SIG-M5 treated with dmso at 0.1 percent for 504 hours (cell line): ENCODE data around the gene MCC.
A peak's percentile ranks its signal among the peaks of the same experiment; 100 is the strongest.

Experiments used
- DNase-seq: peaks from one replicate; lab custom pipeline; 2025; ENCODE audit not compliant: unreplicated experiment; lab: John Stamatoyannopoulos, UW

Gene MCC

DNA sequence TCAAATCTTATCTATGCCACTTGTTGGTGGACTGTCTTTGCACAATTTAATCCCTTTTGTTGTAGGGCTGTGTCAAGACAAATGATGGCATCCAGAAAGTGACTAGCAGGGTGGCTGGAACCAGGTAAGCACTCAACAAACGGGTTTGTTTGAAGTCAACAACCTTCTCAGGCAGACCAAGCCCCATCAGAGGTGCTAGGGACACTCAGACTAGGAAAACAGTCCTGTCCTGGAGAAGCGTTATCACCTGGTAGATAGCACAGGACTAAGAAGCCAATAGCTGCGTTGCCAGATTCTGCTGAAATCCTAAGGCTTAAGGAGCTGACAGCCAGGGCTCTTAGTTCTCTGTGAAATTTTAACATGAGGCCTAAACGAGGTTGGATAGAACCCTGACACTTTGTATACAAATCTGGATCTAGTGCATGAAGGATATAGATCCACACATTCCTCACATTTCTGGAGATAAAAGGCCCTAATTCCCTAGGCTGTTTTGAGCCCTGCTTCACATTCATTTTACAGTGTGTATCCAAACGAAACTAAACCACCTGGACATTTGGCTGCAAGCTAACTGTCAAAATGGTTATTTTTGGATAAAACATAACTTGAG is 331.9 kb downstream of the MCC start:
- DNase-seq = no peak

DNA sequence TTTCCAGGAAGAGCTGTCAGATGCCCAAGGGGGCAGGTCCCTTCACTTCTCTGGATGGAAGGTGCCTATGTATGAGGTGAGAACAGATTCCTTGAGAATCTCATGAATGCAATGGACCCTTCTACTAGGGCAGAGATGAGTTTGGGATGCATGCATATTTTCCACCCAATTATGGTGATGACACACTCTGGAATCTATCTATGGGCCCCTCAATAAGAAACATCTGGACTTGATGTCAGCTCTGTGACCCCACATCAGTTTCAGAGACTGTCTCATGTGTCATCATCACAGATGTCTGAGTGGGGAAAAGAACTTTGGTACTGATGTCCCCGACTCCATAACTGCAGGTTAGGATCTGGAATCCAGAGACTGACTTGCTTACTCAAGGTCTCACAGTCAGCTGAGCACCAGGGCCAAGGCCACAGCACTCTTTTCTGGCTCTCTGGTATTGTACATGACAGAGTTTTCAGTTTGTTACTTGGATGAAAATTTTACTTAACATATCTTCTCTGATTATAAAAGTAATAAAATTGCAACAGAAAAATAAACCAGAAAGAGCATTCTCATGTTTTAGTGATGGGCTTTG is 334.6 kb downstream of the MCC start:
- no peak for DNase-seq

DNA sequence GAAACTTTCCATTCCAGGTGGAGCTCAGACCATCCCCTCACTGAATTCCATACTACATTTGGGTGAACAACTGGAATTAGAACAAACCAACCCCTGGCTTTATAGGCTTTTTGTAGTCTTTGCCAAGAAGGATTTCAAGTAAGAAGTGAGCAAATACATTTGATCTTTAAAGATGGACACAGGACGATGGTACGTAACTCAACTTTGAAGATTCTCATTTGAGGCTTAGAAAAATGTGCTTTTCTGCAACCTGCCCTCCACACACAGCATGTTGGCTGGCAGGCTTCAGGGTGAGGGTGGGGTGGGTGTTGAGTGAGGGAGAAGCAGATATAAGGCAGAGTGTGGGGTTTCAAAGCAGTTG is 335.9 kb downstream of the MCC start:
- DNase-seq = no peak

DNA sequence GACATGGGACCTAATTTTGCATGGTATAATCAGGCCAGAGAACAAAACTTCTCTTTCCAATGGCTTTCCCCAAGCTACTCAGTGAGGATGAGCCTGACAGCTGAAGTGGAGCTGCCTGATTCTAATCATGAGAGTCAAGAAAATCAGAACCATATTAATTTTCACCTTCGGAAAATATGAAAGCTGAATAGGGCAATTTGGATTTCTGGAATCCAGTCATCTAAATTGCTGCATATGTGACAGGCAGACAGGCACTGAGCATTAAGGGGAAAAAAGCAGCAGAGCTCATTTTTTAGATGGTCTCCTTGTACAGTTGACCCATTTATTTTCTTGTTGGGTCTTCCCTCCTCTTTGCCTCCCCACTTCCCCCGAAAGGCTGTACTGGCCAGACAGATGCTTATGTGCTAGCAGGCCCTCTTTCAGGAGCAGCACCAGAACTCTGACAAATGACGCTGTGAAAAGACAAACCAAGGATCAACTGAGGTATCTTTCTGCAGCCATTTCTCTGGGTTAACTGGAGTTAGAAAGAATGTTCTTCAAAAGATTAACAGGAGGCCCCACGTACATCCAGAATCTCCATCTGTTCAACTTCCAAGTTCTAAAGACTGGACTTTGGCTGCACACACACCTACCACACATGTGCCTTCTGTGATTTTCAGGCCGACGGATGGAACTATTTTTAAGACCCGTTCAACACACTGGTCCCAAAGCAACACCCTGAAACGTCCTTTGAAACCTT is 336.4 kb downstream of the MCC start:
- no peak for DNase-seq

DNA sequence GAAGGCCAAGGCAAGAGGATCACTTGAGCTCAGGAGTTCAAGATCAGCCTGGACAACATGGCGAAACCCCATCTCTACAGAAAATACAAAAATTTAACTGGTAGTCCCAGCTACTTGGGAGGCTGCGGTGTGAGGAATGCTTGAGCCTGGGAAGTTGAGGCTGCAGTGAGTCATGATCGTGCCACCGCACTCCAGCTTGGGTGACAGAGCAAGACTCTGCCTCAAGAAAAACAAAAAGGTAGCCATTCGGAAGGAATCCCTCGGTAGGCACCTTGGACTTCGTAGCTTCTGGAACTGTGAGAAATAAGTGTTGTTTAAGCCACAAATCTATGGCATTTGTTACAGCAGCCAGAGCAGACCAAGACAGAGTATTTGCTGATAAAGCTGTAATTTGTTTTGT is 337.4 kb downstream of the MCC start:
- no peak for DNase-seq

DNA sequence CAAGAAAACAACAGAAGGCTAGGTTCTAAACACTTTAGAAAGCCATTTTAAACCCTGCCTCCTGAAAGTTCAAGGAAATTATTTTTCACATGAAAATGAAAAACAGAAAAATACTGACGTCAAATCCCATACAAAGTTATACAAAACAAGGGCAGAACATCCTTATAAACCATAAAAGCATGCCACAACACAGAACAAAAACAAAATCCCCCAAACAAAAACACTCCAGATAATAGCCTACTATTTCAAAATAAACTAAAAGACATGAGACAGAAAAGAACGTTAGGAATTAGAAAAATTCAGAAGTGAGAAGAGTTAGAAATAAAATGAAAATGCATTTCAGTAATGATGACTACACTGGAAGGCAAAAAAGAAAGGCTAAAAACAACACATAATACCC is 338.0 kb downstream of the MCC start:
- no peak for DNase-seq

DNA sequence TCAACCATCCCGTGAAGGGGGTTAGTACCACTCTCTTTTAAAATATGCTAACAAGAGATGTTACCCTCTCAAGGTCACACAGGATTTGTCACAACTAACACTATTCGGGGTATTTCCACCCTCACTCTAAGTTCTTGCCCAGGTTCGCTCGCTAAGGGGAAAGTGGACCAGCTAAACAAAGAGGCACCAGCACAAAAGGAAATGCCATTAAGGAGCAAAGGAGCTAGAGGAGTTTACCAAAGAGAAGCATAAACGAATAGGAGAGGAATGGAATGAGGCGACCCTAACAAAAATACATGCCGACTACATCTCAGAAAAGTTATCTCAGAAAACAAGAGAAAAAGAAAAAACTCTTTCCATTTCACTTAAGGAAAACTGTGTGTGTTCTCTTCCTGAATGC is 340.7 kb downstream of the MCC start:
- DNase-seq = no peak

DNA sequence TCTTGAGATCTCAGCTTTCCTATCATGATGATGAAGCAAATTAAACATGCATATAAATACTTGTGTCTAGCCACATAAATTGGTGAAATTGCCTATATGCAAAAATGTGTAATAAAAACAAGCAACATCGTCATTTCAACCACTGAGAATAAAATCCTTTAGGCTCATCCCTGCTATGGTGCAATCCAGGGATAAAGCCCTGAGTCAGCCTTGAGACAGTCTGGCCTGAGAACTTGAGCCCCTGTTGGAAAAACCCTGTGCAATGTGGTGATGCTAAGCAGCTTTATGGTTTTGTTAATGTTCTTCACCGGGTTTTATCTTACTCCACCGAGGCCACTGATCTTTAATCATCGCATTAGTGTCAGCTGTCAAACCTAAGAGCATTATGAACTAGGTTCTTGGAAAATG is 341.1 kb downstream of the MCC start:
- DNase-seq = no peak

DNA sequence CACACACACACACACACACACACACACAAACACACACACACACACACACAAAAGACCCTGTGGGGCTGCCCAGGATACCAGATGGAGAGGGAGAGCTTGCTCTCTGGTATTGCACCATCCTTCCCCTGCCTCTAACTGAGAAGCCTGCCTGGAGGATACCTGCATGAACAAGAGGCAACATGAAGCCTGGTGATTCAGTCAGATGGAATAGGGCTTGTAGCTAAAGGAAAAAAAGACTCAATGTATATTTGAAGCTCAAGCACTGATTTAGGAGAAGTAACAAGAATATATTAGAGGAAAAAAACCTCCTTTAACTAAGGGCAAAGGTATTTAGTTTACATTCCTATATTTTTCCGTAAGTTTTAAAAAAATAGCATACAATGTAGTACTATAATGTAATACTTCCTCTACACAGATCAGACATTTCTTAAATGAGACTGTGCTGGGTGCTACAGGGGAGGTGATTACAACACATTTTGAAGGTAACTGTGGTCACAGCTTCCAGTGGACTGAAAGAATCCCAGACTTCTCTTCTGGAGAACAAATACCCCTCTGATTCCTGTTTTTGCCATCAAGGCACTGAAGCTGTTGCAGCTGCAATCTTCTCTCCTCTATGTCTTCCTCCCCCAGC is 342.4 kb downstream of the MCC start:
- no peak for DNase-seq

DNA sequence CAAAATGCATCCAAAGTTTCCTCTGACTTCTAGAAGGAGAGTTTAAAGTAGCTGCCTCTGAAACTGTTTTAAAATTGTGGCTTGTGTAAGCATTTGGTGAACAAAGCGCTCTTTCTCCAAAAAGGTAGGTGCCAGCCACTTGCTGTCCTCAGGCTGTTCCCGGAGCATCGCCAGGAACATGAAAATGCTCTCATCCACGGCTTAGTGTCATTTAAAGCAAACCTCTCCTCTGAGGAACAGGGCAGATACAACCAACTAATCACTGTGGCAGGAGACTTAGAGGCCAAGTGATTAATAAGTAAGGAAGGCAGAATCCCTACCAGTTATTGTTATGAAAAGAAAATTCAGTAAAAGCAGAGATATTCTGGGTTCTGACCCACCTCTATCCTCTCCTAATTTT is 346.1 kb downstream of the MCC start:
- DNase-seq = no peak

DNA sequence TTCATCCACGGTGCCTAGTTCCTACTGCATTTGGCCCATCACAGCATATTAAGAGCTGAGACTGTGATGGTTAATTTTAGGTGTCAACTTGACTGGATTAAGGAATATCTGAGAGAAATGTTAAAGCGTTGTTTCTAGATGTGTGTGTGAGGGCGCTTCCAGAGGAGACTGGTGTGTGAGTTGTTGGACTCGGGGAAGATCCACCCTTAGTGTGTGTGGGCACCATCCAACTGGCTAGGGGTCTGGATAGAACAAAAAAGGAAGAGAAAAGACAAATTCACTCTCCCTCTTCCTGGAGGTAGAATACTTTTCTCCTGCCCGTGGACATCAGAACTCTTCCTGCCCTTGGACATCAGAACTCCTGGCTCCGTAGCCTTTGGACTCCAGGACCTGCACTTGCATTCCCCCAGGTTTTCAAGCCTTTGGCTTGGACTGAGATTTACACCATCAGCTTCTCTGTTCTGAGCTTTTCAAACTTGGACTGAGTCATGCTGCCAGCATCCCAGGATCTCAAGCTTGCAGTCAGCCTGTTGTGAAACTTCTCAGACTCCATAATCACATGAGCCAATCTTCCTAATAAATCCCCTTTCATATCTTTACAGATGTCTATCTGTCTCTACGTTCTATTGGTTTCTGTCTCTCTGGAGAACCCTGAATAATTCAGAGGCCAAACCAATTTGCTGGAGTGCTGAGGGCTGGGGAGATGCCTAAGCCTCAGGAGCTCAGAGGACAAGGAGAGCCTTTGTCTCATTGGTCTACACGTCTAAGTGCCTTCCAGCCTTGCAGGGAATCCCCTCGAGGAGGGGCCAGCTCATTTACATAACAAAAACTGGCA is 347.2 kb downstream of the MCC start:
- DNase-seq = no peak

DNA sequence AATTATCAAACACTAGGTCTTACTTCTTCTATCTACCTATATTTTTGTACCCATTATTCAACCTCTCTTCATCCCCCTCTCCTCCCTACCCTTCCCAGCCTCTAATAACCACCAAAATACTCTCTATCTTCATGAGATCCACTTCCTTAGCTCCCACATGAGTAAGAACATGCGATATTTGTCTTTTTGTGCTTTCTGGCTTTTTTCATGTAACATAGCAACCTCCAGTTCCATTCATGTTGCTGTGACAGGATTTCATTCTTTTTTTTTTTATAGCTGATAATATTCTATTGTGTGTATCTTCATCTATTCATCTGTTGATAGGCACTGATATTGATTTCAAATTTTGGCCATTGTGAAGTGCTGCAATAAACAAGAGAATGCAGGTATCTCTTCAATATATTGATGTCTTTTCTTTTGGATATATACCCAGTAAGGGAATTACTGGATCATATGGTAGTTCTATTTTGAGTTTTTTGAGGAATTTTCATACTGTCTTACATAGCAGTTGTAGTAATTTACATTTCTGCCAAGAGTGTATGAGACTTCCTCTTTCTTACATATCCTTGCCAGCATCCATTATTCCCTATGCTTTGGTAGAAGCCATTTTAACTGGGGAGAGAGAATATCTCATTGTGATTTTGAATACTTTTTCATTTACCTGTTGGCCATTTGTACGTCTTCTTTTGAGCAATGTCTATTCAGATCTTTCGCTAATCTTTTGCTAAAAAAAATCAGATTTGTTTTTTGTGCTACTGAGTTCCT is 354.9 kb downstream of the MCC start:
- no peak for DNase-seq

DNA sequence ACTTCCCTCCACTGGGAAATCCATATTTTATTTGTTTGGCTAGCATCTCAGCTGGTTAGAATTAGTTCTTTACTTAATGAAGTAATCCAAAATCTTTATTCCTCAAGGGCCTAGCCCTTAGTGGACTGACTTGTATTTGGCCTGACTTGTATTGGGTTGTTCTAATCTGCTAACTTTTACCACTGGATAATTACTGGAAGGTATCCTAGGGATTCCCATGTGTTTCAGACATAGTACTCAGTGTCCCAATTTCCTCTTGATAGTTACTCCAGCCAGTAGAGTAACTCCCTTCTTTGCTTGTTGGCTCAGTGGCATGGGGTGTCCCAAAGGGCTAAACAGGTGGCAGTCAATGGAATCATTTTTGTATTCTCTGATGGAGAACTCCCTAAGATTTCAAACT is 355.7 kb downstream of the MCC start:
- no peak for DNase-seq

DNA sequence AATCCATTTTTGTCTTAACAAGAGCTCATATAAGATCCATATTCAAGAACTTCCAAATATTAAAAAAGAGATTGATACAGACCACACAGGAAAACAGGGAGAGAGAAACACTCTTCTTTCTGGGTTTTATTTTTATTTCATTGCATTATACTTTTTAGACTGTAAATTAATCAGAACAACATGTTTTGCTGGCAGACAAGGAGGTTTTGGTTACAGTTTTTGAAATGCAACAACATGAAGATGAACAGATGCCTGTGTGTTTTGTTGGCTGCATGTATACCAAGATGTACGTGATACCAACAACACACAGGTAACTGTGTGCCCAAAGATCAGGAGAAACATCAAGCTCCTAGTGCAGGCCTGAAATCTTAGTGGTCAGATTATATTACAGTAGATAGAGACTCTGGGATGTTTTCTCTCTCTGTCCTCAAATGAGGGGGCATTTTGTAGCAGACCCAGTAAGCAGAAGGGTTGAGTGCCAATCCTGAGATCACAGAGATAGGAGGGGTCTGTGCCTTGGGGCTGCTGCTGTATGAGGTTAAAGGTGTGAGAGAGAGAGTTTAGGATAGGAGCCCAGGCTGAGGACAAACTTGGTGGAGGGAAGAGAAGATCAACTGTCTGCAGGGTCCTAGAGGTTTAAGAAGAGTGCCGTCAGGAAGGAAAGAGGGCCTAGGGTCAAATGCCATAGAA is 359.5 kb downstream of the MCC start:
- DNase-seq = no peak

DNA sequence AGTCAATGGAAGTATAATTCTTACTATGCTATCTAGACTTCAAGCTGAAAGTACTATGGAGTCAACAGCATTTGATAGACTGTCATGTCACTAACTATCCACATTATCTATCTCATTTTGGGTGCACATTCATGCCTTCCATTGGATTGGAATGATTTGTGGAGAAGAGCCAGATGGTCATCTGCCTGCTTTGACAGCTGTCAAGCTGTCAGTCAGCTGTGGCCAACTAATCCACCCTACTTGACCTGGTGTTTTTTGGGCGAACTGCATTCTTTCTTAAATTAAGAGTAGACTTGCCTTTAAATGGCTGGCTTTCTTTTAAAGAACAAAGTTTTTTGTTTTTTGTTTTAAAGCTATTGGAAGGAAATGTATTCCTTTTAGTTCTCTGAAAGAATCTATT is 360.2 kb downstream of the MCC start:
- no peak for DNase-seq

DNA sequence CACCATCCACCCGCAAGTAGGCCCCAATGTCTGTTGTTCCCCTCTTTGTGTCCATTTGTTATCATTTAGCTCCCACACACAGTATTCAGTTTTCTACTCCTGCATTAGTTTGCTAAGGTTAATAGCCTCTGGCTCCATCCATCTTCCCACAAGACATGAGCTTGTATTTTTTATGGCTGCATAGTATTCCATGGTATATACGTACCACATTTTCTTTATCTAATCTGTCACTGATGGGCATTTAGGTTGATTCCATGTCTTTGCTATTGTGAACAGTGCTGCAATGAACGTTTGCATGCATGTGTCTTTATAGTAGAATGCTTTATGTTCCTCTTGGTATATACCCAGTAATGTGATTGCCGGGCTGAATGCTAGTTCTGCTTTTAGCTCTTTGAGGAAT is 361.2 kb downstream of the MCC start:
- no peak for DNase-seq

DNA sequence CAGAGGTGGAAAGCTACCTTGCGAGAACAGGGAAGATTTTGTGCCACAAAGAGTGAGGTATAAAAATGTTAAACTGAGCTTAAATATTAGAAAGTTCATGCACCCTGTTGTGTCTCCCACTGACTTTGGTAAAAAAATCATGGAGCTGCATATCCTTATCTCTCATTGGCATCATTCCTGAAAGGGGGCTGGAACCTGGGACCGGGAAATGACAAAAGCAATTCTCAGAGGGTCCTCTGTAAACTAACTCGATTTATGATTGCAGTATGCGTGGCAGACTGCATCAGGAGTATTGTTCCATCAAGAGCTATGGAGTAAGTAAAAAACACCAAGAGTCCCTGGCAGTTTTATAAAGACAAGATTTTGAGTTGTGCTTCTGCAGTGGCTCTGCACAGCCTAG is 362.9 kb downstream of the MCC start:
- DNase-seq = no peak

DNA sequence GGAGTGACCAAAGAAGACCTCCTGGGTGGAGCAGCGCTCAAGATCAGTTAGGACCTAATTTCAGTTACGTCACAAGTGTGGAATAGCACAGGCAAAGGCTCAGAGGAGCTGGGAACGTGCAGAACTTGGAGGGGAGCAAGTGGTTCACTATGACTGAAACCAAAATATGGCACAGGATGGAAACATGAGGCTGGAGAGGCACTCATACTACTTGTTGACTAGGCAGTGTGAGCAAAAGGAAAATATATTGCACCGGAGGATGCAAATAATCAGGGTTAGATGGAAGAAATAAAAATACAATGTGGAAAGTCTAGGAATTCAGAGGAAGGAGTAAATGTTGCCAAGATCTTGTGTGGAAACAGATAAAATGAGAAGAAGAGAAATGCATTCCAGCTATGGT is 363.3 kb downstream of the MCC start:
- DNase-seq = no peak

DNA sequence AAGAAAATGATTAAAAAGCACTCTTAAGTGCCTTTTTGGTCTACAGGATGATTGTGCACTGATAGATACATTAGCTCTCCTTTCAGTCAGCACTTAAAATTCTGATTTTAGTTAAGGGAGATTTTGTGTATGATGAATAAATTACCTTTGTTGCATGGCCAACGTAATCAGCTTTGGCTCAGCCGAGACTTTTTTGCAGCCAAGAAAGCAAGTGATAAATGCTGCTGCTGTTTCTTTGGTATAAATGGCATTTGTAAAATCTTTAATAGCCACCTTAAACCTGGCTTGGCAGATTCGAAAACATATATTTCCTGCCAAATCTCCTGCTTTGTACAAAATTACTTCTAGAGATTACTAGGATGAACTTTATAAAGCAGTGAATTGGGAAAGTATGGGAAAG is 364.0 kb downstream of the MCC start:
- DNase-seq = no peak

DNA sequence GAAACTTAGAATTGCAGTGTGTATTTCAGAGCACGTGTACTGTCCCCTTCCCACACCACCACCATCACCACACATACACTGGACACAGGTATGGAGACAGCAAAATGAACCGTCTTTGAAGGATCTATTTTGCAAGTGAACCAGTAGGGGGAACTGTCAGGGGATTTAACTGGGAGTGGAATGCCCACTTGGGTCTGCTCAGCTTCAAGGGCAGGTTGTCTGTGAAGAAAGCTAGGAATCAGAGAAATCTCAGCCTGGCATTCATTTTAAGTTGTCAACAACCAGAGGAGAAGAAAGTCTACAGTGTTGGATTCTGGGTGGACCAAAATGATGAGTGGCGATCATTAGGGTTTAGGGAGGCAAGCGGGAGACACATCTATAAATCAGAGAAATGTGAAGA is 364.6 kb downstream of the MCC start:
- peak; percentile 11 for DNase-seq
